OCI-LY7 (cell line): ENCODE results near the gene JAZF1. TPM values are rescaled to one million over a fixed set of nuclear protein-coding genes. Genes with fewer than 3 reads are reported as not detected.

Experiments used
- BruUV-seq: library from RNA; stranded (reverse); fragments of 400-500 nt; replicated peaks from 2 replicates; lab custom pipeline; 2021; lab: Mats Ljungman, UMichigan
- CTCF ChIA-PET: fragments of 300-600 bp; sonication (Branson Sonifier 250); formaldehyde crosslinking; loops from one replicate; lab custom pipeline; 2022; ENCODE audit warnings: antibody characterized with exemption; ENCODE audit not compliant: unreplicated experiment; lab: Charles Lee
- POLR2A ChIA-PET: fragments of 300-600 bp; sonication (Branson Sonifier 250); formaldehyde crosslinking; loops from one replicate; lab custom pipeline; 2022; ENCODE audit warnings: antibody characterized with exemption; lab: Charles Lee
- DNase-seq: peaks from one replicate; pipeline ENCODE4 v3.0.0-alpha.2; 2015; ENCODE audit warnings: low spot score
- H2AFZ ChIP-seq: fragments of 200-600 bp; sonication (generic), shearing (Covaris generic); 2 replicates; pipeline ENCODE4 v1.6.1; 2014; ENCODE audit warnings: mild to moderate bottlenecking, antibody characterized with exemption, low read length, moderate library complexity
- H3K27ac ChIP-seq: fragments of 200-600 bp; sonication (generic); 2 replicates; pipeline ENCODE4 v1.5.1; 2014; ENCODE audit warnings: mixed run types, low read depth, mild to moderate bottlenecking, moderate library complexity, low read length, inconsistent platforms; ENCODE audit not compliant: poor library complexity, severe bottlenecking
- H3K36me3 ChIP-seq: fragments of 200-600 bp; sonication (generic); 2 replicates; pipeline ENCODE4 v1.6.1; 2014; ENCODE audit warnings: mild to moderate bottlenecking, antibody characterized with exemption, low read length, moderate library complexity, mixed read lengths; ENCODE audit not compliant: insufficient read depth
- H3K4me1 ChIP-seq: fragments of 200-600 bp; sonication (generic); 2 replicates; pipeline ENCODE4 v1.5.1; 2014; ENCODE audit warnings: mild to moderate bottlenecking, low read length; ENCODE audit not compliant: insufficient read depth, poor library complexity, severe bottlenecking
- H3K4me2 ChIP-seq: fragments of 200-600 bp; sonication (generic); 2 replicates; pipeline ENCODE4 v1.6.1; 2014; ENCODE audit warnings: mild to moderate bottlenecking, low read length
- H3K4me3 ChIP-seq: fragments of 200-600 bp; sonication (generic); 2 replicates; pipeline ENCODE4 v1.5.1; 2014; ENCODE audit warnings: mild to moderate bottlenecking, low read depth, low read length; ENCODE audit not compliant: poor library complexity, severe bottlenecking
- H3K79me2 ChIP-seq: fragments of 200-600 bp; sonication (generic); 2 replicates; pipeline ENCODE4 v1.6.1; 2016; ENCODE audit warnings: low read depth, mild to moderate bottlenecking, low read length, moderate library complexity, mixed read lengths; ENCODE audit not compliant: insufficient read depth
- H3K9me2 ChIP-seq: fragments of 200-600 bp; sonication (generic); 2 replicates; pipeline ENCODE4 v1.6.1; 2016; ENCODE audit warnings: mild to moderate bottlenecking, low read length, mixed read lengths; ENCODE audit not compliant: insufficient read depth
- H3K9me3 ChIP-seq: fragments of 200-600 bp; sonication (generic); 2 replicates; pipeline ENCODE4 v1.6.1; 2014; ENCODE audit warnings: mild to moderate bottlenecking, mixed run types, low read length, mixed read lengths
- H4K20me1 ChIP-seq: fragments of 200-600 bp; sonication (generic); 2 replicates; pipeline ENCODE4 v1.6.1; 2014; ENCODE audit warnings: mild to moderate bottlenecking, antibody characterized with exemption, low read length, moderate library complexity, mixed read lengths; ENCODE audit not compliant: insufficient read depth
- EZH2phosphoT487 ChIP-seq: fragments of 200-600 bp; sonication (generic); IDR thresholded peaks from 2 replicates; pipeline ENCODE4 v1.6.1; 2018; ENCODE audit warnings: low read depth, borderline replicate concordance, mild to moderate bottlenecking, mixed run types, antibody characterized with exemption, low read length, moderate library complexity, mixed read lengths
- intact Hi-C: fragments of 100-400 bp; cut with micrococcal nuclease; formaldehyde crosslinking; loops from one replicate; pipeline ENCODE4 v1.10.0; 2022; ENCODE audit not compliant: unreplicated experiment
- total RNA-seq, 2 experiments: library from RNA; depleted of rRNA in 1 of 2; stranded (reverse); fragments of >200 nt in 1 of 2; shearing (Covaris generic) in 1 of 2; gene quantifications; 2 replicates each; pipeline ENCODE4 v1.2.3, GENCODE V29; 2014 to 2022
- TF ChIP-seq, protein P1 (sequence below): fragments of 200-600 bp; sonication (generic); conservative IDR thresholded peaks from 2 replicates; pipeline ENCODE4 v1.5.1; 2014; ENCODE audit warnings: mild to moderate bottlenecking, antibody characterized with exemption, low read length, moderate library complexity, mixed read lengths

Gene JAZF1
- total RNA-seq, 2 experiments from 2014 or later, result 6.3 to 25.0 TPM

DNA sequence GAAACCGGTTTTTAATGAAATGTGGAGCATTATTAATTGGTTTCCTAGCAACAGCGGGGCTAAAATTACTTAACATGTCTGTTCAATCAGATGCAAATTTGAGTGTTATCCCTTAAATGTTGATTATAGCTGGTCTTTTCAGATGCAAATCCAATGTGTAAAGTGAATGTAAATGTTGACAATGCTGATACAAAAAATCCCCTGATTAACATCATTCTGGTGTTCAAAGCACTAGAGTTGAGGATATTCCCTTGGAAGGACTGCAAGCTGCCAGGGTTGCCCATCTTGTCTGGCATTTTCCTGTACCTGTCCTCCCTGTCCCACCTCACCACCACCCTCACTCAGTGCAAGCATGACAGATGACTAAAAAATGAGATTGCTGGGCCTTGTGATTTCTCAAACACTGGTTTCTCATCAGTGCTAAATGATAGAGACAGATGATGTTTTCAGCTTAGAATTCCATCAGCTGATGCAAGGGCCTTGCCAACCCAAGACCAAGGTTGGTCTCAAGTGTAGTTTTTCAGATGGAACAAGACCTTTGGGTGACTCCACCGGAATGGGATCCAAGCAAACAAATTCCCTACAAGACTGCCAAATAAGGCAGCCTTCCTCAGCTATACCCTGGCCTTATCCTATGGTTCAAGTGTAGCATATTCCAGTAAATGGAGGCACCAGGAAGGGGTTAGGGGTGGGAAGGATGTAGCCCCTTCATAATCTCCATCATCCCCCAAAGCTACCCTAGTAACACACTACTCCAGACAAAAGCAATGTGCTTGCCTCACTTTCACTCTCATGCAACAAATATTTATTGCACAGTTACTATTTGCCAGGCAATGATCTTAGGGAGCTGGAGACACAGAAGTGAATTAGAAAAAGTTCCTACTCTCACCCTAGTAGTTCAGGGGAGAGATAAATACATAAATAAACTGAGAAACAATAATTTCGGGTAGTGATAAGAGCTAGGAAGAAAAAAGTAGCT is 54.9 kb downstream of the JAZF1 start:
- H3K4me2 ChIP-seq, result no peak overlapping the region
- H3K4me3 ChIP-seq, result no peak overlapping the region
- no peaks in the 10 kb centered on the region for H3K9me2 ChIP-seq
- POLR2A ChIA-PET, result interaction anchor here (0.6 to 1.3 kb wide), 8 partner anchors 12 to 1790 kb away, joined by 3 to 6 read pairs (median 4); no protein-coding TSS in a partner anchor
- 0 out of 2 replicates have a peak, but pooled peaks cover 5% of the 10 kb centered on the region for H3K36me3 ChIP-seq
- no peak overlapping the region for H3K27ac ChIP-seq
- H4K20me1 ChIP-seq, result no peaks in the 10 kb centered on the region
- no peak for DNase-seq
- no peaks in the 10 kb centered on the region for H3K9me3 ChIP-seq
- no peak for TF ChIP-seq EZH2phosphoT487
- TF ChIP-seq, protein P1, sequence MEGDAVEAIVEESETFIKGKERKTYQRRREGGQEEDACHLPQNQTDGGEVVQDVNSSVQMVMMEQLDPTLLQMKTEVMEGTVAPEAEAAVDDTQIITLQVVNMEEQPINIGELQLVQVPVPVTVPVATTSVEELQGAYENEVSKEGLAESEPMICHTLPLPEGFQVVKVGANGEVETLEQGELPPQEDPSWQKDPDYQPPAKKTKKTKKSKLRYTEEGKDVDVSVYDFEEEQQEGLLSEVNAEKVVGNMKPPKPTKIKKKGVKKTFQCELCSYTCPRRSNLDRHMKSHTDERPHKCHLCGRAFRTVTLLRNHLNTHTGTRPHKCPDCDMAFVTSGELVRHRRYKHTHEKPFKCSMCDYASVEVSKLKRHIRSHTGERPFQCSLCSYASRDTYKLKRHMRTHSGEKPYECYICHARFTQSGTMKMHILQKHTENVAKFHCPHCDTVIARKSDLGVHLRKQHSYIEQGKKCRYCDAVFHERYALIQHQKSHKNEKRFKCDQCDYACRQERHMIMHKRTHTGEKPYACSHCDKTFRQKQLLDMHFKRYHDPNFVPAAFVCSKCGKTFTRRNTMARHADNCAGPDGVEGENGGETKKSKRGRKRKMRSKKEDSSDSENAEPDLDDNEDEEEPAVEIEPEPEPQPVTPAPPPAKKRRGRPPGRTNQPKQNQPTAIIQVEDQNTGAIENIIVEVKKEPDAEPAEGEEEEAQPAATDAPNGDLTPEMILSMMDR, result no peak
- peaks cover under 1% of the 10 kb centered on the region; the same call in 1 of the 2 replicates for H3K79me2 ChIP-seq
- BruUV-seq, result no TSS peak
- intact Hi-C loops, result no loop called here
- CTCF ChIA-PET, result interaction anchor here (0.6 kb wide), 1 partner anchor 243 kb away, joined by 3 read pairs; no protein-coding TSS in a partner anchor
- H3K4me1 ChIP-seq, result peaks cover 6% of the 10 kb centered on the region
- no peak overlapping the region for H2AFZ ChIP-seq

- Histone ChIP-seq H3K9me3 (no peaks in the 10 kb centered on the region), H3K4me3 (no peak overlapping the region), H3K9me2 (no peaks in the 10 kb centered on the region), H3K79me2 (no peaks in the 10 kb centered on the region), H4K20me1 (no peaks in the 10 kb centered on the region), H3K27ac (no peak overlapping the region), H3K4me2 (no peak overlapping the region), H2AFZ (no peak overlapping the region), H3K4me1 (peaks cover 13% of the 10 kb centered on the region), H3K36me3 (0 out of 2 replicates have a peak, but pooled peaks cover 5% of the 10 kb centered on the region)
- no TSS peak for BruUV-seq
- TF ChIP-seq, protein P1, result no peak
- no peak for TF ChIP-seq EZH2phosphoT487
- DNase-seq, result no peak
- intact Hi-C loops, result no loop called here
- ChIA-PET CTCF (no interaction called here), POLR2A (interaction anchor here (0.6 kb wide), 1 partner anchor 537 kb away, joined by 5 read pairs; no protein-coding TSS in a partner anchor)
Observed at GRCh38 chr7:28124413-28124812, 56.2 kb downstream of the JAZF1 start.
